ENCODE results near the gene PGPEP1.
"Not testable (repeated sequence)": the region's sequence is repeated elsewhere in the genome, so short reads cannot be mapped to it uniquely, and the experiment has no call there.

PGPEP1 gene

GRCh38 chr19:18308948-18309325 is 31.5 kb upstream of the PGPEP1 start:
- no peak for DNase-seq

DNA sequence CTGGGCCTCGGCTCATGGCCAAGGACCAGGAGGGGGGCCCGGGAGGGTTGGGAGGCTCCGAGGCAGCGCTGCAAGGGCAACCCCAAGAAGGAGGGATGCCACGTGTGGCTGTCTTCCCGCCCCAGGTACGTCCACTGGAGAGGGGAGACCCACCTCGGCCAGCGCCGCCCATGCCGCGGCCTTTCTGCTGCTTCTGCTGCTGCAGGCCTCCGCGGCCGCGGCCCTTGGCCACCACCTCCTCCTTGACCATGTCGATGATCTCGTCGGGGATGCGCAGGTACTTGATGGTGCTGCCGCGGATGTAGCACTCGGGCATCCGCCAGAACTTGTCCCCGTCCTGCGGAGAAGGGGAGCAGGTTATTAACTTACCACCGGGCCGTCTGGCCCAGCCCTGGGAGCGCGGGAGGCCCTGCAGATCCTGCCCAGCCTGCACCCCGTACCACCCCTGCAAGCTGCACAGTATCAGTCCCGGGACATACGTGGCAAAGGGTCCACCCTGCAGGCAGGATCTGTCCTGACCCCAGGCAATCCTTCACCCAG is 30.8 kb upstream of the PGPEP1 start:
- no peak for DNase-seq

DNA sequence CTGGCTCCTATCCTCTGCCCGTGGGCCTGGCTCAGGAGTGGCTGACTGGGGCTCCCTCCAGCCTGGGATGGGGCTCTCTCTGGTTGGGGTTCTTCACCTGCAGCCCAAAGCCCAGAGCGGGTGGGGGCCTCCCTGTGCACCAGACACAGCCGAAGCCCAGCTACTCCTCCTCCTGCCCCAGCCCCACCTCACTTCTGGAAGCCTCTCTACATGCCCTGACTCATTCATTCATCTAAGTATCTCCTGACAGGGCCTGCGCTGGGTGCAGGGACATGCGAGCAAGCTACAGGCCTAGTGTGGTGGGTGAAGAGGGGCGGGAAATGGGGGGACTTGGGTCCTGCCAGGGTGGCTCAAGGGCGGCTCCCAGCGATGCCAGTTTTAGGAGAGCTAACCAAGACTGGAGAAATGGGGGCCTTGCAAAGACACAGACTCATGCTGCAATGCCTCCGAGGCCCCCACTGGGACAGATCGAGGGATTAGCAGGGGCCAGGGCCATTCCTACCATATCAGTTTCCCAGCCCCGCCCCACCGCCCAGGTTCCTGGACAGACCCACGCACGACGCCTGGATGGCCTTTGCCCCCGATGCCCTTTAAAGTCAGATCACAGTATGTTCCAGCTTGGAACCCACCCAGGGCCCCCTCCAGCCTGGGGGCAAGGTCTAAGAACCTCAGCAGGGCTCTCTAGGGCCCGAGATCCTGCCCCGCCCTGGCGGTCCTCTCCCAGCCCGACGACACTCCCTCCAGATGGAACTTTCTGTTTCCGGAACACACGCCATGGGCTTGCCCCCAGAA is 30.1 kb upstream of the PGPEP1 start:
- no peak for DNase-seq

GRCh38 chr19:18310966-18311365 is 29.4 kb upstream of the PGPEP1 start:
- no peak for DNase-seq

- no peak for DNase-seq
Observed at GRCh38 chr19:18311502-18312091, 28.8 kb upstream of the PGPEP1 start.

GRCh38 chr19:18312092-18312534 is 28.3 kb upstream of the PGPEP1 start:
- DNase-seq: no peak

DNA sequence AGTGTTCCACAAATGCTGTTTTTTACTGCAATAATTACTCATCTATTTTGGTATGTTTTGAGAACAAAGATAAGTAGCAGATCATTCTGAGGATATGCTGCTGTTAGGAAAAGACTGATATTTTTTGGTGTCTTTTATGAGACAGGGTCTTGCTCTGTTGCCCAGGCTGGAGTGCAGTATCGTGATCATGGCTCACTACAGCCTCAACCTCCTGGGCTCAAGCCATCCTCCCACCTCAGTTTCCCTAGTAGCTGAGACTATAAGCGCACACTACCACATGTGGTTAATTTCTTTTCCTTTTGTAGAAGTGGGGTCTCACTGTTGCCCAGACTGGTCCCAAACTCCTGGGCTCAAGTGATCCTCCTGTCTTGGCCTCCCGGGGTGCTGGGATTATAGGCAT is 27.0 kb upstream of the PGPEP1 start:
- DNase-seq: no peak

DNA sequence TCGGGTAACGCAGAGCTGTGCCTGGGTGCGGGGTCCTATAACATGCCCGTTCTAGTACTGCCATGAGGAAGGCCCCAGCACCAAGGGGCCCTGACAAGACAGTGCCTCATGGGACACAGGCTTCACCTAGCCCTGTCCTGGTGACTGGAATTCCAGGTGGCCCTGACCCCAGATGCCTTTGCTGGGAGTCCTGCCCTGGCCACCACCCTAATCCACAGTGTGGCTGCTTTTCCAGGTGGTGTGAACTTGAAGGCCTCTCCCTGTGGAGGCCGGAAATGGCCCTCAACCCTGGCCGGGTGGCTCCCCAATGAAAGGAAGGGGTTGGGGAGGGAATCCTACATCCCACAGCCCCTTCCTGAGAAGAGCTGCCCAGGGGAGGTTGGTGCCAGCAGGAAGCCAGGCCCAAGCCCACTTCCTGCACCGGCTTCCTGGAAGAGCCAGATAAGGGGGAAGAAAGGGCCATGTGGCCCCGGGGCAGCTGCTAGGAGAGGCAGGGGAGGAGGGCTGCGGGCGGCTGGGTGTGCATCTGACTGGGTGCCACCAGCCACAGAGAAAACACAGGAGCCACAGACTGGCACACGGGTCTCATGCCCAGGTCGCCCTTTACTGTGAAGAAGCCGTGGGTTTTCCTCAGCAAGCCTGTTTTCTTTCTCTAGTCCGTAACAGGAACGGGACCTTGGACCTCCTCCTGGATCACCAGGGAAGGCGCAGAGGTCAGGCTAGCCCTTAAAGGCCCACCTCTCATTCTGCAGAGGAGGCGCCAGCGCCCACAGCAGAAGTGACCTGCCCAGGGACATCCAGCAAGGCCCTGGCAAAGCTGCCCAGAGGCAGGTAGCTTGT is 22.2 kb upstream of the PGPEP1 start:
- DNase-seq: peak; percentile 93

GRCh38 chr19:18319591-18320135 is 20.7 kb upstream of the PGPEP1 start:
- no peak for DNase-seq

- DNase-seq: no peak
Observed at GRCh38 chr19:18320865-18321733, 19.3 kb upstream of the PGPEP1 start.

DNA sequence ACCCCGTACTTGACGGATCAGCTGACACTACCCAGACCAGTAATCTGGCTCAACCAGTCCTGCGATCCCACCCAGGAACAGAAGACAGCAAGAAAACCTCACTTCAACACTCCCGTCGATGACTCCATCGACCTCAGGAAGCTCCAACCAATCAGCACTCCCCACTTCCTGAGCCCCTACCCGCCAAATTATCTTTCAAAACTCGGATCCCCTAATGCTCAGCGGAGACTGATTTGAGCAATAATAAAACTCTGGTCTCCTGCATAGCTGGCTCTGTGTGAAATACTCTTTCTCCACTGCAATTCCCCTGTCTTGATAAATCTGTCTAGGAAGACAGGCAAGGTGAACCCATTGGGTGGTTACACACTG is 18.7 kb upstream of the PGPEP1 start:
- peak; percentile 77 for DNase-seq

GRCh38 chr19:18322318-18322758 is 18.1 kb upstream of the PGPEP1 start:
- DNase-seq: peak; percentile 85

GRCh38 chr19:18322759-18323460 is 17.5 kb upstream of the PGPEP1 start, which contains the start of gene LSM4:
Gene LSM4 (minus strand): TSS chr19:18323076. CDS start chr19:18323020, 56 bp downstream.
- peak; percentile 99 for DNase-seq

GRCh38 chr19:18324373-18324731 is 16.0 kb upstream of the PGPEP1 start:
- not testable (repeated sequence) for DNase-seq

GRCh38 chr19:18326772-18327171 is 13.6 kb upstream of the PGPEP1 start:
- DNase-seq: no peak

GRCh38 chr19:18328340-18329034 is 11.9 kb upstream of the PGPEP1 start:
- DNase-seq: peak; percentile 97

DNA sequence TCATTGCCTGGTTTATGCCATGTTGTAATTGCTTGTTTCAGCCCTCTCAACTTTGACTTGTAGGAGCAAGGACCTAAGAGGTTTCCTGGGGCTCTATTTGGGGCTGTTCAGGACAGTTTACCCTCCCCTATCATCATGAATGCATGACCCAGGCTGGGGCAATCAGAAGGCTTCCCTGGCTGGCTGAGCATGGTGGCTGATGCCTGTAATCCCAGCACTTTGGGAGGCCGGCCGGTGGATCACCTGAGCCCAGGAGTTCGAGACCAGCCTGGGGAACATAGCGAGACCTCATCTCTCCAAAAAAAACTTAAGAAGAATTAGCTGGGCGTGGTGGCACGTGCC is 11.4 kb upstream of the PGPEP1 start:
- DNase-seq: no peak

GRCh38 chr19:18330868-18331267 is 9.5 kb upstream of the PGPEP1 start:
- no peak for DNase-seq

DNA sequence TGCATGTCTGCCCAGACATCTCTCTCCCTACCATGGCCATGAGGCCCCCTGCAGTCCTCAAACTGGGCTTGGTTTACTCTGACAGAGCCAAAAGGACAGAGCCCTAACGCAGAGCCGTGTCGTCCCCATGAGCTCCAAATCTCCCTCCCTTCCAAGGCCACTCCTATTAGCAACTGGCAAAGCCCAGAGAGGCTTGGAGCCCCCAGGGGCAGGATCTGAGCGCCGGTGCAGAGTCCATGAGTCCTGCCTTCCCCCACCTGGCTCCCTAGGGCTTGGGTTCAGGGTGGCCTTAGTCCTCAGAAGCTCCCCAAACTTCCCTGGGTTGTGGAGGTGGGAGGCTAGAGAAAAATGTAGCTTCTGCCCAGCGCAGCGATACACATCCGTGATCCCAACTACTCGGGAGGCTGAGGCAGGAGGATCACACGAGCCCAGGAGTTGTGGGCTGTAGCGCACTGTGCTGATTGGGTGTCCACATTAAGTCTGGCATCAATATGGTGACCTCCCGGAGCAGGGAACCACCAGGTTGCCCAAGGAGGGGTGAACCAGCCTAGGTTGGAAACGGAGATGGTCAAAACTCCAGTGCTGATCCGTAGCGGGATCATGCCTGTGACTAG is 7.4 kb upstream of the PGPEP1 start:
- no peak for DNase-seq

GRCh38 chr19:18333680-18334079 is 6.7 kb upstream of the PGPEP1 start:
- DNase-seq: no peak

Data from hematopoietic multipotent progenitor cell treated with erythropoietin and hydrocortisone succinate and interleukin-3 and kit ligand, for 8 days (in vitro differentiated cells).